ENCODE data around the gene RAB15.

The RAB15 gene

GRCh38 chr14:64973826-64974225, 1.7 kb upstream of the RAB15 start:
- Histone ChIP-seq H3K27me3 (ENCODE audit: insufficient read depth, low read depth, severe bottlenecking) (no peaks in the 10 kb centered on the region), H3K36me3 (no peaks in the 10 kb centered on the region), H3K4me3 (ENCODE audit: low read depth, low read length) (no peak overlapping the region), H3K27ac (no peak overlapping the region), H3K9me3 (ENCODE audit: severe bottlenecking) (no peaks in the 10 kb centered on the region)
- TF ChIP-seq, protein P1, sequence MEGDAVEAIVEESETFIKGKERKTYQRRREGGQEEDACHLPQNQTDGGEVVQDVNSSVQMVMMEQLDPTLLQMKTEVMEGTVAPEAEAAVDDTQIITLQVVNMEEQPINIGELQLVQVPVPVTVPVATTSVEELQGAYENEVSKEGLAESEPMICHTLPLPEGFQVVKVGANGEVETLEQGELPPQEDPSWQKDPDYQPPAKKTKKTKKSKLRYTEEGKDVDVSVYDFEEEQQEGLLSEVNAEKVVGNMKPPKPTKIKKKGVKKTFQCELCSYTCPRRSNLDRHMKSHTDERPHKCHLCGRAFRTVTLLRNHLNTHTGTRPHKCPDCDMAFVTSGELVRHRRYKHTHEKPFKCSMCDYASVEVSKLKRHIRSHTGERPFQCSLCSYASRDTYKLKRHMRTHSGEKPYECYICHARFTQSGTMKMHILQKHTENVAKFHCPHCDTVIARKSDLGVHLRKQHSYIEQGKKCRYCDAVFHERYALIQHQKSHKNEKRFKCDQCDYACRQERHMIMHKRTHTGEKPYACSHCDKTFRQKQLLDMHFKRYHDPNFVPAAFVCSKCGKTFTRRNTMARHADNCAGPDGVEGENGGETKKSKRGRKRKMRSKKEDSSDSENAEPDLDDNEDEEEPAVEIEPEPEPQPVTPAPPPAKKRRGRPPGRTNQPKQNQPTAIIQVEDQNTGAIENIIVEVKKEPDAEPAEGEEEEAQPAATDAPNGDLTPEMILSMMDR (IDR thresholded peaks at IDR 0.05; ENCODE audit: low read depth, low read length), result no peak
- no peak for DNase-seq

DNA sequence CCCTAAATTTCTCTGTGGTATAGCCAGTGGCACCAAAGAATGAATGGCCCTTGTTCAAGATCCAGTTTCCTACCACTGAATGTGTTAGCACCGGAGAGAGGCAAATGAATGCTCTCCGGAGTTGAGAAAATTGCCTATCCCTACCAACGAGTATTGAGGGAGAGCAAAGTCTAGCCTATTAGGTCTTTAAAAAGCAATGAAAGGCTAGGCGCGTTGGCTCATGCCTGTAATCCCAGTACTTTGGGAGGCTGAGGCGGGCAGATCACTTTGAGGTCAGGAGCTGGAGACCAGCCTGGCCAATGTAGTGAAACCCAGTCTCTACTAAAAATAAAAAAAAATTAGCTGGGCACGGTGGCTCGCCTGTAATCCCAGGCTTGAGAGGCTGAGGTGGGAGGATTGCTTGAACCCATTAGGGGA, 898 bp upstream of the RAB15 start:
- Histone ChIP-seq H3K27ac (no peak overlapping the region), H3K9me3 (ENCODE audit: severe bottlenecking) (no peaks in the 10 kb centered on the region), H3K27me3 (ENCODE audit: insufficient read depth, low read depth, severe bottlenecking) (no peaks in the 10 kb centered on the region), H3K36me3 (no peaks in the 10 kb centered on the region), H3K4me3 (ENCODE audit: low read depth, low read length) (no peak overlapping the region; the same call in 1 of the 2 replicates)
- TF ChIP-seq, protein P1 (IDR thresholded peaks at IDR 0.05; ENCODE audit: low read depth, low read length), result no peak
- DNase-seq, result no peak

GRCh38 chr14:64971491-64971942, 619 bp downstream of the RAB15 start:
- Histone ChIP-seq H3K9me3 (ENCODE audit: severe bottlenecking) (no peaks in the 10 kb centered on the region), H3K27ac (no peak overlapping the region), H3K27me3 (ENCODE audit: insufficient read depth, low read depth, severe bottlenecking) (no peaks in the 10 kb centered on the region), H3K4me3 (ENCODE audit: low read depth, low read length) (peak overlapping the region; percentile 49), H3K36me3 (no peaks in the 10 kb centered on the region)
- no peak for DNase-seq
- TF ChIP-seq, protein P1 (IDR thresholded peaks at IDR 0.05; ENCODE audit: low read depth, low read length), result no peak

GRCh38 chr14:64970776-64971477, 1.2 kb downstream of the RAB15 start:
- Histone ChIP-seq H3K9me3 (ENCODE audit: severe bottlenecking) (no peaks in the 10 kb centered on the region), H3K4me3 (ENCODE audit: low read depth, low read length) (peak overlapping the region; percentile 49), H3K36me3 (no peaks in the 10 kb centered on the region), H3K27me3 (ENCODE audit: insufficient read depth, low read depth, severe bottlenecking) (no peaks in the 10 kb centered on the region), H3K27ac (no peak overlapping the region)
- DNase-seq, result no peak
- TF ChIP-seq, protein P1 (IDR thresholded peaks at IDR 0.05; ENCODE audit: low read depth, low read length), result no peak

DNA sequence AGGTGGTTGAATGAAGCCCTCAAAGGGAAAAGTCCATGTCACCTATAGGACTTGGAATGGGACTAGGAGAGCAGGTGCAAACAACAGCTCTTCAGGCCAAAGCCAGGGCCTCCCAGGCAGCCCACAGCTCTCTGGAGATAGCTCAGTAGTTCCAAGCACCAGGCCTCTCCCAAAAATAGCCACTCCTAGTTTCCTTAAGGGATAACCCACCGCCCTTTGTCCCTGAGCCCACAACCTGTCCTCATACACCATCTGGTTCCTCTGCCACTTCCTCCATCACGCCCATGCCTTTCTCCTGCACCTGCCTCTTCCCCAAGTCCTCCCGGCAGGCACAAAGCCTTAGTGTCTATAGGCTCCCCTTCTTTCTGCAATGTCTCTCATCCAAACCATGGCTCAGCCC, 2.1 kb downstream of the RAB15 start:
- Histone ChIP-seq H3K27me3 (ENCODE audit: insufficient read depth, low read depth, severe bottlenecking) (no peaks in the 10 kb centered on the region), H3K36me3 (no peaks in the 10 kb centered on the region), H3K9me3 (ENCODE audit: severe bottlenecking) (no peaks in the 10 kb centered on the region), H3K4me3 (ENCODE audit: low read depth, low read length) (no peak overlapping the region), H3K27ac (no peak overlapping the region)
- TF ChIP-seq, protein P1 (IDR thresholded peaks at IDR 0.05; ENCODE audit: low read depth, low read length), result no peak
- DNase-seq, result no peak

DNA sequence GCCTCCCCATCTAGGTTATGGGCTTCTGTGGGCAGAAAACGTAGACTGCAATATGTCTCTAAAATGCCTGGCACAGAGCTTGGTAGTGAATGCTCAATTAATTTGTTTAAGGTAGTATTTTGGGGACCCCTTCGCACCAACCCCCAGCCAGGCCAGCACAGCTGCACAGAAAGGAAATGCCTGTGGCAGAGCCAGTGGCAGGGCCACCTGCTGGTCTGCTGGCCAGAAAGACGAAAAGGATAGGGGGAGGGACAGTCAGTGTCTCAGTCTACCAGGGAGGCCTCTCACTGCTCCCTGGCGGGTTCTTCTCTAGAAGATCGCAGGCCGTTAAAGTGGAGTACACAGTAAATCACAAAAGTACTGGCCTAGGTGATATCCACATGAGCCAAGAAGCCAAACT, 3.5 kb downstream of the RAB15 start:
- no peak overlapping the region for H3K27ac ChIP-seq

More for the DNA sequence above, 3.5 kb downstream of the RAB15 start:
- H3K4me3 ChIP-seq (ENCODE audit: low read depth, low read length), result no peak overlapping the region
- H3K9me3 ChIP-seq (ENCODE audit: severe bottlenecking), result no peaks in the 10 kb centered on the region
- no peaks in the 10 kb centered on the region for H3K36me3 ChIP-seq
- TF ChIP-seq, protein P1 (IDR thresholded peaks at IDR 0.05; ENCODE audit: low read depth, low read length), result peak; percentile 13; the same call in 1 of the 2 replicates
- no peaks in the 10 kb centered on the region for H3K27me3 ChIP-seq (ENCODE audit: insufficient read depth, low read depth, severe bottlenecking)
- DNase-seq, result no peak

All from WERI-Rb-1 (cell line).